Heart left ventricle (tissue), 16 donors: ENCODE results near the gene LRIG1. TPM values are rescaled to one million over a fixed set of nuclear protein-coding genes. Genes with fewer than 3 reads are reported as not detected.
A peak's percentile ranks its signal among the peaks of the same experiment; 100 is the strongest.

Experiments
- ATAC-seq, 4 donors: fragments of 200-7000 bp; cut with Tn5 transposase; one replicate each; pipeline ENCODE4 v1.9.1; 2020 to 2022; ENCODE audit warnings: moderate library complexity in 4 of 4, mild to moderate bottlenecking in 3 of 4, moderate number of reproducible peaks in 1 of 4
- DNase-seq, 5 donors: peaks; one replicate each; pipeline ENCODE4 v3.0.0-alpha.2; 2020
- H3K27ac ChIP-seq, 12 donors: fragments of 200-600 bp; sonication (generic) in 4 of 12; one replicate each; pipeline versions ENCODE4 v1.5.0 to v1.8.0; 2016 to 2022; ENCODE audit warnings: mild to moderate bottlenecking in 2 of 12
- H3K27me3 ChIP-seq, 9 donors: fragments of 200-600 bp; sonication (generic) in 2 of 9; one replicate each; pipeline versions ENCODE4 v1.5.1 to v1.8.0; 2016 to 2022; ENCODE audit warnings: mild to moderate bottlenecking in 3 of 9
- H3K36me3 ChIP-seq, 9 donors: fragments of 200-600 bp; sonication (generic) in 2 of 9; one replicate each; pipeline versions ENCODE4 v1.5.0 to v1.8.0; 2018 to 2022; ENCODE audit warnings: mild to moderate bottlenecking in 2 of 9
- H3K4me1 ChIP-seq, 12 donors: fragments of 200-600 bp; sonication (generic) in 4 of 12; one replicate each; pipeline versions ENCODE4 v1.5.0 to v1.8.0; 2016 to 2022; ENCODE audit warnings: mild to moderate bottlenecking in 3 of 12
- H3K4me3 ChIP-seq, 12 donors: fragments of 200-600 bp; sonication (generic) in 4 of 12; one replicate each; pipeline versions ENCODE4 v1.5.0 to v1.8.0; 2017 to 2022; ENCODE audit warnings: mild to moderate bottlenecking in 9 of 12, moderate library complexity in 4 of 12
- H3K9me3 ChIP-seq, 12 donors: fragments of 200-600 bp; sonication (generic) in 4 of 12; one replicate each; pipeline versions ENCODE4 v1.5.0 to v1.8.0; 2016 to 2022; ENCODE audit warnings: mild to moderate bottlenecking in 1 of 12
- POLR2A ChIP-seq, 2 donors: fragments of 450-650 bp; IDR thresholded peaks; one replicate each; pipeline ENCODE4 v1.6.1; 2017; ENCODE audit warnings: antibody characterized with exemption in 2 of 2, mild to moderate bottlenecking in 2 of 2, moderate library complexity in 2 of 2
- WGBS, 4 donors: extraction: QIAGEN DNeasy Blood & Tissue Kit in 2 of 4; methylation state at CpG; one replicate each; pipeline versions ENCODE4 v1.1.5 to v1.1.7; 2013 to 2018; 5-methylcytosine and 5-hydroxymethylcytosine counted together
- intact Hi-C, 10 donors: fragments of 100-400 bp; cut with DNase I; formaldehyde crosslinking; loops; one replicate each; pipeline versions ENCODE4 v1.11.1 to v1.14.2; 2022
- polyA plus RNA-seq, 2 donors: library from polyadenylated mRNA; stranded (reverse); fragments of 200-250 nt; gene quantifications; one replicate each; pipeline ENCODE4 v1.2.3, GENCODE V29; 2013
- total RNA-seq, 9 donors: library from RNA; depleted of rRNA in 2 of 9; stranded (reverse); fragments of >200 nt in 2 of 9; fragmentation: NEBNext Ultra II Directional in 3 of 9; extraction: Animal tissue kit (Norgen Biotek cat#: 25700) in 3 of 9; gene quantifications; one replicate each; pipeline versions ENCODE4 v1.1.0 to v1.2.4, GENCODE V29; 2016 to 2023
- TF ChIP-seq, protein P1 (sequence below), 12 donors: fragments of 200-600 bp; sonication (generic) in 4 of 12; IDR thresholded peaks; one replicate each; pipeline versions ENCODE4 v1.5.0 to v1.8.0; 2018 to 2022; ENCODE audit warnings: antibody characterized with exemption in 12 of 12, mild to moderate bottlenecking in 5 of 12
- donor health status: ischemic (EF 13 %, LVEDD 7.1; RV severe dilation, severe dysfunction).
- donor health status: healthy with polysubstance abuse.
- donor health status: DM: no; HTN: yes; CAD: no.
- donor health status: DM: no; HTN: no; CAD: no.
- donor health status: ischemic (EF 25% LVEDD 6.9; RV normal size, moderate dysfunction).
- donor health status: ischemic (EF 25% LVEDD 5.7; RV mildly dilated, moderate dysfunction).
- donor health status: healthy.
- donor health status: DM: yes; HTN: yes; CAD: no.
- donor health status: ischemic (EF 35%, LVEDD 5.7; RV mildly dilated, moderate dysfunction).
- donor health status: nonischemic (EF 11% LVEDD 7.7; RV severe dilation, severe dysfunction).
- donor health status: DM: yes; HTN: yes; CAD: no.
- donor health status: PGD.
- donor health status: ischemic (EF 29% LVEDD 5.4; RV normal size, mild dysfunction).
- donor health status: nonischemic (EF 23%, LVEDD 6.1; RV moderate dilation, normal function).

LRIG1 gene
- total and polyA plus RNA-seq, 11 donors = 42.3 to 161 (median 88.8) TPM

DNA sequence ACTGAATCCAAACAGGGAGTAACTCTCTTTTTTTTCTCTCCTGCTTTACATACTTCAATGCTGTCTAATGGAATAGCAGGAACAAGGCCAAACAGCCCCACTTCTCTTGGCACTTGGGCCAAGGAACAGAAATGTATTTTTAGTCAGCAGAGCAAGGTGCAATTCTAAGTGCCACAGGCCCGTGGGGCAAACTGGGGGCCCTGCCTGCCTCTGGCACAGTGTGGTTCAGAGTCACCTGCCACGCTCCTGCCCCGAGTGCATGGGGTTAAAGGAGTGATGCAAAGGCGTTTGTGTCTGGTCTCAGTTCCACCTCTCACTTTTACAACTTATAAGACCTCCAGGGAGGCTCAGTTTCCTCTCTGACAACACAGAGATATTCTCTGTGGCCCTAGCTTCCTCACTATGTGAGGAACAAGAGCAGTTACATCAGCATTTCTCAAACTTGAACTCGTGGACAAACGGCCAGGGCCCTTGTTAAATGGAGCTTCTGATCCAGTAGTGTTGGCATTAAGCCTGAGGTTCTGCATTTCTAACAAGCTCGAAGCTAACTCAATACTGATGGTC is 51.3 kb downstream of the LRIG1 start:
- WGBS, 4 donors = 22 to 27% (median 25%) methylated on average over 7 of the region's 7 CpGs
- Histone ChIP-seq H3K9me3 (no peaks in the 10 kb centered on the region), H3K27me3 (no peaks in the 10 kb centered on the region), H3K4me1 (peaks cover 29 to 79% (median 66%) of the 10 kb centered on the region in 12 donors), H3K36me3 (peaks cover 0 to 10% (median 0%) of the 10 kb centered on the region in 9 donors), H3K27ac (peak overlapping the region; percentile 49 to 86 (median 78)), H3K4me3 (no peak overlapping the region)
- no peak for TF ChIP-seq POLR2A (IDR thresholded peaks at IDR 0.05)
- TF ChIP-seq, protein P1, sequence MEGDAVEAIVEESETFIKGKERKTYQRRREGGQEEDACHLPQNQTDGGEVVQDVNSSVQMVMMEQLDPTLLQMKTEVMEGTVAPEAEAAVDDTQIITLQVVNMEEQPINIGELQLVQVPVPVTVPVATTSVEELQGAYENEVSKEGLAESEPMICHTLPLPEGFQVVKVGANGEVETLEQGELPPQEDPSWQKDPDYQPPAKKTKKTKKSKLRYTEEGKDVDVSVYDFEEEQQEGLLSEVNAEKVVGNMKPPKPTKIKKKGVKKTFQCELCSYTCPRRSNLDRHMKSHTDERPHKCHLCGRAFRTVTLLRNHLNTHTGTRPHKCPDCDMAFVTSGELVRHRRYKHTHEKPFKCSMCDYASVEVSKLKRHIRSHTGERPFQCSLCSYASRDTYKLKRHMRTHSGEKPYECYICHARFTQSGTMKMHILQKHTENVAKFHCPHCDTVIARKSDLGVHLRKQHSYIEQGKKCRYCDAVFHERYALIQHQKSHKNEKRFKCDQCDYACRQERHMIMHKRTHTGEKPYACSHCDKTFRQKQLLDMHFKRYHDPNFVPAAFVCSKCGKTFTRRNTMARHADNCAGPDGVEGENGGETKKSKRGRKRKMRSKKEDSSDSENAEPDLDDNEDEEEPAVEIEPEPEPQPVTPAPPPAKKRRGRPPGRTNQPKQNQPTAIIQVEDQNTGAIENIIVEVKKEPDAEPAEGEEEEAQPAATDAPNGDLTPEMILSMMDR (IDR thresholded peaks at IDR 0.05) = no peak
- DNase-seq (peak in 3 of 5 donors; percentile 33 to 66 (median 54)), ATAC-seq (peak; percentile 41 to 78 (median 62))
- intact Hi-C loops = no loop called here

DNA sequence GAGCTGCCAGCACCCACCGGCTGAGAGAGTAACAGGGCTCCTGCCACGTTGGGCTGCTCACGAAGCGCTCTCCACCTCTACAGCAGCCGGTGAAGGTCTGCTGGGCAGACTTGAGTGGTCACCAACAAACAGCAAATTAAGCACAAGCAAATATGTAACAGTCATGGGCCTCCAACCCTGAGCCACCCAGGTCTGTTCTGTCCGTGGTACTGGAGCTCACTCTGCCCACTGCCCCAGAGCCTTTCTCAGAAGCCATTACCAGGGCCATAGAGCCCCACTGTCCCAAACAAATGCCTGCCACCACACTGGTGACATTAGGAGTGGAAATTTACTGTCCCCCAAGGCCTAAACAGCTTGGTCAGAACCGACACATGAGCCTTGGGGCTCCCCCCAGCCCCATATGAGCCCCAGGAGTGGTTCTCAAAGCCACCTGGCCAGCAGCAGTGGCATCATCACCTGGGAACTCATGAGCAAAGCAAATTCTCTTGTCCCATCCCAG is 56.6 kb downstream of the LRIG1 start:
- TF ChIP-seq, protein P1 (IDR thresholded peaks at IDR 0.05) = no peak
- no peak for TF ChIP-seq POLR2A (IDR thresholded peaks at IDR 0.05)
- peaks cover 0 to 10% (median 0%) of the 10 kb centered on the region in 9 donors for H3K36me3 ChIP-seq
- DNase-seq (no peak), ATAC-seq (no peak)
- no peaks in the 10 kb centered on the region for H3K27me3 ChIP-seq
- intact Hi-C loops = no loop called here
- peaks cover 6 to 80% (median 64%) of the 10 kb centered on the region in 12 donors for H3K4me1 ChIP-seq
- WGBS, 4 donors = 89 to 94% (median 92%) methylated on average over 6 to 7 of the region's 7 CpGs
- H3K9me3 ChIP-seq = no peaks in the 10 kb centered on the region
- H3K27ac ChIP-seq = peak overlapping the region in 10 of 12 donors; percentile 8 to 84 (median 68)
- no peak overlapping the region for H3K4me3 ChIP-seq

DNA sequence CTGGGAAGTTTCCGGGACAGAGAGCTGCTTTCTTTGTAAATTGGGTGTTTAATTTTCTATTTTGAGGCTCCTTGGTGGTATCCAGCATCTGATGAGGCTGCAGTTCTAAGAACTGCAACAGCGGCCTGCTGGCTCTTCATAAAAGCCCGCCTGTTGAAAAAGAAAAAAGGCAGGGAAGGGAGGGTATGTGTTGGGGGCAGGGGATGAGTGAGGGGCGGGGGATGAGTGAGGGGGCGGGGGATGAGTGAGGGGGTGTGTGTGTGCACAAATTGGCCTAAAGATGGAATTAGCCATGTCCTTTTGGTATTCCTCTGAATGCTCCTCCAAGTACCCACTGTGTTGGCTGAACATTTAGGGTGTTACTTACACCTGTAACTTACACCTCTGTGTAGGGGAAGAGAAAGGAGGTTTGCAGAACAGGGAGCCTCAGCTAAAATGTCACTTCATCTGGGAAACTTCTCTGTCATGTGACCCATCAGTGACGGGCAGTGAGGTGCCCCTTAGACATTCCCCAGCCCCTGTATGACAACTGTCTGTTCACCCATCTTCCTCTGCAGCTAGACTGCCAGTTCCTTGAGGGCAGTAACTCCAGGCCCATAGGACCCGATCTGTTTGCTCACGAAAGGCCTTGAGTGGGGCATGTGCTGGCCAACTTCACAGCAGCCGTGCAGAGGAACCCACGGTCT is 57.6 kb downstream of the LRIG1 start:
- DNase-seq = no peak
- 70 to 76% (median 75%) methylated on average over 10 of the region's 10 CpGs for WGBS, 4 donors
- ATAC-seq = no peak
- TF ChIP-seq, protein P1 (IDR thresholded peaks at IDR 0.05) = no peak
- no peaks in the 10 kb centered on the region for H3K9me3 ChIP-seq
- H3K4me1 ChIP-seq = peaks cover 6 to 80% (median 59%) of the 10 kb centered on the region in 12 donors
- peak overlapping the region in 11 of 12 donors; percentile 61 to 84 (median 74) for H3K27ac ChIP-seq
- intact Hi-C loops = no loop called here
- peaks cover 0 to 6% (median 0%) of the 10 kb centered on the region in 9 donors for H3K36me3 ChIP-seq
- H3K27me3 ChIP-seq = no peaks in the 10 kb centered on the region
- peak overlapping the region in 5 of 12 donors; percentile 6 to 18 (median 12) for H3K4me3 ChIP-seq
